Adipose tissue (tissue), 3 donors: ENCODE data around the gene SUN2. TPM values are rescaled to one million over a fixed set of nuclear protein-coding genes. Genes with fewer than 3 reads are reported as not detected.

Source experiments
- H3K27ac ChIP-seq: one replicate; pipeline ENCODE4 v1.5.1; 2013; ENCODE audit warnings: low read depth, low read length
- WGBS, 3 donors: extraction: QIAGEN DNeasy Blood & Tissue Kit; methylation state at CpG; one replicate each; pipeline ENCODE4 v1.1.7; 2013; 5-methylcytosine and 5-hydroxymethylcytosine counted together
- polyA plus RNA-seq, 3 donors: library from polyadenylated mRNA; stranded (reverse); fragments of 200-250 nt; gene quantifications; one replicate each; pipeline ENCODE4 v1.2.3, GENCODE V29; 2013
- donor health status: healthy with polysubstance abuse.
- donor health status: Bipolar disorder and iron deficiency.
- donor health status: healthy.

SUN2 gene
- polyA plus RNA-seq, 3 donors = 76.8 to 218 (median 76.9) TPM

- 76 to 81% (median 79%) methylated on average over 3 of the region's 3 CpGs for WGBS, 3 donors
These were observed 46.5 kb downstream of the SUN2 start for GRCh38 chr22:38709306-38709705.

DNA sequence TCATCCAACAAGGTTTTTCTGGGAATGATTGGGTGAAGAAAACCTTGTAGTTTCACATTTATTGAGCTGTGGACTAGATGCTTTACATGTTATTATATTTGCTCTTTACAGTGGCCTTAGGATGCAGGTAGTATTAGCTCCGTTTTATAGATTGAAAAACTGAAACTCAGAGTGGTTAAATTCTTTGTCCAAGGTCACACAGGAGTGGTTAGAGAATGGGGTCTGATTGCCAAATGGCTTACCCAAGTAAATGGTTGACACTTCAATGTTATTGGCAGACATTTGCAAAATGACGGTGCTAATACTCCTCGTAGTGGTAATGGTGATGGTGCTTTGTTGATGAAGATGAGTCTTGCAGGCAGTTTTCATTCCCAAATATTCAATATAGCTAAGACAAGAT lies 47.8 kb downstream of the SUN2 start:
- 43 to 87% (median 82%) methylated on average over 3 of the region's 3 CpGs for WGBS, 3 donors
- no peak overlapping the region for H3K27ac ChIP-seq

More at GRCh38 chr22:38709306-38709705, 46.5 kb downstream of the SUN2 start:
- no peak overlapping the region for H3K27ac ChIP-seq

DNA sequence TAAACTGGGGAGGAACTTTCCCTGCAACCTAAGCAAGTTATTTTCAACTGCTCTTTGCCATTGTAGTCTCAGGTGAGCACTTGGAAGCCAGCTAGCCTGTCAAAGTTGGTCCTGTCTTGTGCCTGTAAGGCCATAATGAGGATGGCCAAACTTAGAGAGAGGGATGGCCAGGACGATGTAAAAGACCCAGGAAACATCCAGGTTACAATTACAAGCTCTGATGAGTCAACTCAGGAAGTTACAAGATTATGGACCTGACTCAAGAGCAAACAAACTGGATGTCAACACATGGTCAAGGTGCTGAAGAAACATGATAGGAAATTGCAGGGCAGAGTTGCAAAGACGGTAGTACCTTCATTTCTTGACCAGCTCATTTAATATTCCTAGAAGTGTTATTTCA lies 48.5 kb downstream of the SUN2 start:
- 16 to 27% (median 25%) methylated on average over 2 of the region's 2 CpGs for WGBS, 3 donors
- H3K27ac ChIP-seq = no peak overlapping the region

GRCh38 chr22:38706901-38707195 lies 49.0 kb downstream of the SUN2 start:
- H3K27ac ChIP-seq = no peak overlapping the region

GRCh38 chr22:38706101-38706900 lies 49.5 kb downstream of the SUN2 start:
- 0 to 1% (median 1%) methylated on average over 73 to 80 of the region's 80 CpGs for WGBS, 3 donors
- peak overlapping the region; percentile 79 for H3K27ac ChIP-seq

More at GRCh38 chr22:38706901-38707195, 49.0 kb downstream of the SUN2 start:
- WGBS, 3 donors = 3 to 5% (median 3%) methylated on average over 4 of the region's 4 CpGs

DNA sequence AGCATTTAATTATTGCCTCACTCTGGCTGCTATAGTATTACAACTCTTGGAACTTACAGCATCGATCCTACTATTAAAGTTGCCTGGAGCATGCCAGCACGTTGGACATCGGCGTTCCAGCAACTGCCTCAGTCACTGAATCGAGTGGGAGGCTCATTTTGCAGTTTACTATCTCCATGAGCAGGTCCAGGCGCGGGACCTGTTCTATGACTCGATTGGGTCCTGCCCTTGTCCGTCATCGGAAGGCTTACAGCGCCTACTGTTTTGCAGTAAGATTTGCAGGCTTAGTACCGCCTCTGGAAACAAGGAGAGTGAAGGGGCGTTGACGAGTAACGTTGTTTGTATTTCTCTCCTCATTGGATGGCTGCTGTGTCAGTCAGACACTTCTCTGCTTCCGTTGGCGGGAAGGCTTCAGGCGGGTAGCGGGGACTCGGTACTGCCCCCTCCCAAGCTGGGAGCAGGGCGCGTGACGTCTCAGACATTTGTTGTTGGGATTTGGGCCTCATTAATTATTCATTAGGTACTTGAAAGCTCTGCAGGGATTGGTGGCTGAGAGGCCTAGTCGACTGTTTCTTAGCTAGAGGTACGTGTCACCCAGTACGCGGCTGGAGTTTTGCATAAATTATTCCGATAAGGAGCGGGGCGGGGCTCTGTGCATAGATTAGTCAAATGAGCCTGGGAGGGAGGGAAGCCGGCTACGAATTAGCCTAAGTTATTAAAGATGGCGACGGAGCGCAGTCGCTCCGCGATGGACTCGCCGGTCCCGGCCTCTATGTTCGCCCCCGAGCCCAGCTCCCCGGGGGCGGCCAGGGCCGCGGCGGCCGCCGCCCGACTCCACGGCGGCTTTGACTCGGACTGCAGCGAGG lies 50.3 kb downstream of the SUN2 start, which contains the start of gene GTPBP1:
GTPBP1 (plus strand) TSS at position 710 of the 866 bp plus-strand sequence; CDS start at position 722, 12 bp downstream.
- H3K27ac ChIP-seq = peak within 1 kb of the TSS; percentile 79
- WGBS, 3 donors = 0 to 1% (median 0%) methylated on average over 47 to 55 of the region's 55 CpGs

GRCh38 chr22:38704654-38705234 lies 51.1 kb downstream of the SUN2 start:
- 6 to 14% (median 14%) methylated on average over 10 of the region's 10 CpGs for WGBS, 3 donors
- H3K27ac ChIP-seq = peak overlapping the region; percentile 17

GRCh38 chr22:38700789-38701628 lies 54.8 kb downstream of the SUN2 start, which contains the start of gene JOSD1:
Gene JOSD1, minus strand, starts transcription at chr22:38700943. Its CDS starts 956 bp downstream, at chr22:38699987.
- 0 to 1% (median 1%) methylated on average over 67 to 94 of the region's 94 CpGs for WGBS, 3 donors
- peak within 1 kb of the TSS; percentile 51 for H3K27ac ChIP-seq

- peak overlapping the region; percentile 51 for H3K27ac ChIP-seq
- WGBS, 3 donors = 0 to 1% (median 0%) methylated on average over 48 to 57 of the region's 57 CpGs
These were observed 55.5 kb downstream of the SUN2 start for GRCh38 chr22:38700270-38700788.

DNA sequence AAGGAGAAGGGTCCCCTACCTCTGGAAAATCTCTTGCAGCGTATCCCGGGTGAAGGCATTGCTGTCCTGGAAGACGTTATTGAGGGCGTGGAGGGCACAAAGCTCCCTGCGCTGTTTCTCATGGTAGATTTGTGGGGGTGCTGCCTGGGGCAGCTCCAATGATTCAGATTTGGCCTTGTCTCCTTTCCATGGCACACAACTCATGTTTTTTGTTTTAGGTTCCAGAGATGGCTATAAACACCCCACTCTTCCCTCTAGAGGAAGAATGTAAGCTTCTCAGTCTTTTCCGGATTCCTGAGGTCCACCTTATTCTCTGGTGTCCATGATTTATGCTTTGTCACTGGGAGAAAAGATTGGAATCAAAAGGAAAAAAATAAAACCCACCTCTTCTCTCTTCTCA lies 56.0 kb downstream of the SUN2 start:
- H3K27ac ChIP-seq = no peak overlapping the region
- WGBS, 3 donors = 14 to 31% (median 23%) methylated on average over 6 of the region's 6 CpGs

GRCh38 chr22:38699143-38699542 lies 56.7 kb downstream of the SUN2 start:
- H3K27ac ChIP-seq = no peak overlapping the region
- 46 to 53% (median 50%) methylated on average over 5 of the region's 5 CpGs for WGBS, 3 donors

GRCh38 chr22:38698407-38699094 lies 57.2 kb downstream of the SUN2 start:
- whole genome bisulfite sequencing, 3 donors = 82 to 89% (median 88%) methylated on average over 13 of the region's 13 CpGs
- no peak overlapping the region for H3K27ac ChIP-seq

DNA sequence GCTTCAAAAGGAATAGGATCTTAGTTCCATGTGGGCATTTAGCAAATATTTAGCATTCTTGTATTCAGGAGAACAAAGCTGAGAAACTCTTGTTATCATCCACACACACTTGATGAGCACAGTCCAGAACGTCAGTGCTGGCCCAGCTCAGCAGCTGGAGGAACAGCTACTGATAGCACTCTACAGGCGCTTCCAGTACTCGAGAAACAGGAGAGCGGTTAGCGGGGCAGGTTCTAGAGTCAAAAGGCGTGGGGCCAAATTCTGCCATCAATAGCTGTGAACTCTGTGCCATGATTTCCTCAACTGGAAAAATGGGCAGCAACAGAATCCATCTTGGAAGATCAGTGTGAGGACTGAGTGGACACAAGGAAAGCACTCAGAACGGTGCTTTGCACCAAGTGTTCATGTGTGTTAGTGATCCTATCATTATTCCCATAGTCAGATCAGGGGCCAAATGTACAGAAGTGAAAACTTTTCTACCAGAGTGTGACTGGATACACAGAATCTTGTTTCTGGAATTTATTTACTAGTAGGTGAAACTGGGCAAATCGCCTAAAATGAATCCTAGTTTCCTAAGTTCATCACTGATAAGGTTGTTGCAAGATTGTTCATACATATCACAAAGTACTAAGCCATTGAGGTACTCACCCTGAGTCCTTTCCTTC lies 58.2 kb downstream of the SUN2 start:
- WGBS, 3 donors = 47 to 73% (median 69%) methylated on average over 8 of the region's 8 CpGs
- no peak overlapping the region for H3K27ac ChIP-seq

GRCh38 chr22:38696606-38697424 lies 59.0 kb downstream of the SUN2 start:
- WGBS, 3 donors = 33 to 36% (median 34%) methylated on average over 3 of the region's 3 CpGs
- no peak overlapping the region for H3K27ac ChIP-seq

GRCh38 chr22:38694940-38695339 lies 60.9 kb downstream of the SUN2 start:
- WGBS, 3 donors = 73 to 77% (median 75%) methylated on average over 3 of the region's 3 CpGs
- H3K27ac ChIP-seq = no peak overlapping the region

GRCh38 chr22:38694049-38694448 lies 61.7 kb downstream of the SUN2 start:
- no peak overlapping the region for H3K27ac ChIP-seq
- WGBS, 3 donors = 69 to 90% (median 70%) methylated on average over 2 of the region's 2 CpGs
